NCI-H146 treated with DMSO at 0.1 percent for 48 hours (cell line): ENCODE measurements around the gene ZNF774.
"Not testable (repeated sequence)": the region's sequence is repeated elsewhere in the genome, so short reads cannot be mapped to it uniquely, and the experiment has no call there.

ENCODE experiments used
- DNase-seq: peaks from one replicate; lab custom pipeline; 2025; ENCODE audit not compliant: unreplicated experiment; lab: John Stamatoyannopoulos, UW

Gene ZNF774

GRCh38 chr15:90388462-90389380 lies 36.6 kb downstream of the ZNF774 start:
- peak; percentile 8 for DNase-seq

GRCh38 chr15:90389513-90389912 lies 37.4 kb downstream of the ZNF774 start:
- DNase-seq: no peak

DNA sequence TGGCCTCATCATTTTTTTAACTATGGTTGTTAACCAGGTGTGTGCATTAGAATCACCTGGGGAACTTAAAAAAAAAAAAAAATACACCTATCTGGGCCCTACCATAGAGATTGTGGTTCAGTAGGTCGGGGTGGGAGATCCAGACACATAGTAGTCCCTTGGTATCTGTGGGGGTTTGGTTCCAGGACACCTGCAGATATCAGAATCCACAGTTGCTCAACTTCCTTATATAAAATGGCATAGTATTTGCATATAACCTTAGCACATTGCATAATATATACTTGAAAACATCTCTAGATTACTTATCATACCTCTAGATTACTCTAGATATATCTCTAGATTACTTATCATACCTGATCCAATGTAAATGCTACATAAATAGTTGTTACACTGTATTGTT lies 41.0 kb downstream of the ZNF774 start:
- no peak for DNase-seq

DNA sequence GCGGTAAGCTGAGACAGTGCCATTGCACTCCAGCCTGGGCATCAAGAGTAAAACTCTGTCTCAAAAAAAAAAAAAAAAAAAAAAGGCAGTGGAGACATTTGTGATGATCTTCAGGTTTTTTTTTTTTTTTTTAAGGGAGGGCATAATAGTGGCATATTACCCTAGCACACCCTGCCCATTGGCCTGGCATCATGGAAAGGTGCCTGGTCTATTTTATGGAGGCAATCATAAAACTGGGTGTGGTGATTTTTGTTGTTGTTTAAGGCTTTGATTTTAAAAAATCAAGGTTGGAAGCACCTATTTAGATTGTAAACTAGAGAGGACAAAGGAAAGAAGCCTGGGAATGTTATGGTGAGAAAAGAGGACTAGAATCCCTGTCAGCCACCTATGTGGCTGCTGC lies 42.0 kb downstream of the ZNF774 start:
- DNase-seq: no peak

- no peak for DNase-seq
Measured at GRCh38 chr15:90394748-90395442, 42.8 kb downstream of the ZNF774 start.

DNA sequence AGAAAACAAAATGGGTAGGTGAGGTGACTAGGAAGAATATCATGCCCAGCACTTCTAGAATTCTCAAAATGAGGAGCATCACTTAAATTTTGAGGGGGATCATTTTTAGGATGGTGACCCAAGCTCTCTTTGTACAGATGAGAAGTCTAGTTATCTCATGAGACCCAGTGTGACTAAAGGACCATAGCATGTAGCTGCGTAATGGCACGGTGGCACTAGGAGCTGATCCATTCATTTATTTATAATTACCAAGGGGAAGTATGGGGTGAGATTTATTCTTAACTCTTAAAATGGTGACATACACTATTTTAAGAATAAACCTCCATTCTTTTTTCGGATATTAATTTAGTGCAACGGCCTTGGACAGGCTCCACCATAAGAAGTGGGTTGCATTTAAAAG lies 44.2 kb downstream of the ZNF774 start:
- no peak for DNase-seq

GRCh38 chr15:90400005-90400758 lies 48.1 kb downstream of the ZNF774 start:
- DNase-seq: no peak

GRCh38 chr15:90400759-90401314 lies 48.8 kb downstream of the ZNF774 start:
- DNase-seq: peak; percentile 54

DNA sequence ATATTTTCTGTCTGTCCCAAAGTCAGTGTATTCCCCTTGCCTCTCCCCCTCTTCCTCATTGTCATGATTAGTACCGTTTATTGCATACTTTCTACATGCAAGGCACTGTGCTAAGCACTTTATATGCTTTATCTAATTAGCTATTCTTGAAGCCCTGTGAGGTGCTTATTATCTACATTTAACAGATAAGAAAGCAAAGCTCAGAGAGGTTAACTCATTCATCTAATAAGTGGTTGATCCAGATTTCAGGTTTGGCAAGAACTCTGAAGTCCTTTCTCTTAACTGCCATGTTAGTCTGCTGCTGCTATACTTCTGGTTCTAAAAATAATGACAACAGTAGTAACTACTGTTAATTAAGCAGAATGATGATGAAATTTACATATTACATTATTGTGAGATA lies 49.4 kb downstream of the ZNF774 start:
- no peak for DNase-seq

- no peak for DNase-seq
Measured at GRCh38 chr15:90402223-90402622, 50.1 kb downstream of the ZNF774 start.

- DNase-seq: no peak
Measured at GRCh38 chr15:90402767-90403166, 50.7 kb downstream of the ZNF774 start.

GRCh38 chr15:90405055-90405607 lies 53.0 kb downstream of the ZNF774 start:
- no peak for DNase-seq

- DNase-seq: no peak
Measured at GRCh38 chr15:90407336-90407735, 55.3 kb downstream of the ZNF774 start.

DNA sequence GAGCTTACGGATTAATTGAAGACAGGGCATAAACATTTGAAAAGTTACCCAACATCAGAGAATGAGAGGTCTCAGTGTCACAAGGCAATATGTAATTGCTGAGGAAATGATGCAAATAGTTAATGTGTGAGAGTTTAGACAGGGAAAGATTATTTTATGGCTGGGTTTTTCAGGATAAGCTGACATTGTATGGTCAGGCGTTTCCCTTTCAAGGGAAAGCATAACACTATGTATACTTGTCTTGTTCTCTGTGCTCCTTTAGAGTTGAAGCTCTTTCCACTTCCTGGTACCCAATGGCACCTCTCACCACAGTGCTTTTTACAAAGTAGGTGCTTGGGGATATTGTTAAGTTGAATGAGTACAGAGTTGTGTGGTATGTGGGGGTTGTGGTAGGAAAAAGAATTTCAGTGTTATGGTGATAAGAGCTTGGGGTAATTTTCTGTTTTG lies 55.8 kb downstream of the ZNF774 start:
- DNase-seq: no peak

DNA sequence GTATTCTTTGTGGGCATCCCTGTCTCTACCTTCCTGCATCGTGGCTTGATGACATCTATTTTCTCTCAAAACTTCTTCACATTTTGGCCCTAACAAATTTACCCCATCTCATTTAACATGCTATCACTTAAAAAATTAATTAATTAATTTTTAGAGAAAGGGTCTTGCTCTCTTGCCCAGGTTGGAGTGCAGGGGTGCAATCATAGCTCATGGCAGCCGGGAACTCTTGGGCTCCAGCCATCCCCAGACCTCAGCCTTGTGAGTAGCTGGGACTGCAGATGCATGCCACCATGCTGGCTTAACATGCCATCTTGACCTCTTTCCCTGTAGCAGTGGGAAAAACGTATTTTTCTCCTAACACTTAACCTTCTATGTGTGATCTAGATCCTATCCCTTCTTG lies 56.6 kb downstream of the ZNF774 start:
- DNase-seq: no peak

DNA sequence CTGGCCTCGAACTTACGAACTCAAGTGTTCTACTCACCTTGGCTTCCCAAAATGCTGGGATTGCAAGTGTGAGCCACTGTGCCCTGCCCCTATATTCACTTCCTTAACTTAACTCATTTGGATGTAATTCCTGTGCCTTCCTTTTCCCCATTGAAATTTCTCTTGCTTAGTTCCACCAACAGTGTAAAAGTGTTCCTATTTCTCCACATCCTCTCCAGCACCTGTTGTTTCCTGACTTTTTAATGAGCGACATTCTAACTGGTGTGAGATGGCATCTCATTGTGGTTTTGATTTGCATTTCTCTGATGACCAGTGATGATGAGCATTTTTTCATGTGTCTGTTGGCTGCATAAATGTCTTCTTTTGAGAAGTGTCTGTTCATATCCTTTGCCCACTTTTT lies 57.5 kb downstream of the ZNF774 start:
- DNase-seq: not testable (repeated sequence)

DNA sequence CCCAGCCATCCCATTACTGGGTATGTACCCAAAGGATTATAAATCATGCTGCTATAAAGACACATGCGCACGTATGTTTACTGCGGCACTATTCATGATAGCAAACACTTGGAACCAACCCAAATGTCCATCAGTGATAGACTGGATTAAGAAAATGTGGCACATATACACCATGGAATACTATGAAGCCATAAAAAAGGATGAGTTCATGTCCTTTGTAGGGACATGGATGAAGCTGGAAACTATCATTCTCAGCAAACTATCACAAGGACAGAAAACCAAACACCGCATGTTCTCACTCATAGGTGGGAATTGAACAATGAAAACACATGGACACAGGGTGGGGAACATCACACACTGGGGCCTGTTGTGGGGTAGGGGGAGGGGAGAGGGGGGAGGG lies 58.2 kb downstream of the ZNF774 start:
- not testable (repeated sequence) for DNase-seq

- no peak for DNase-seq
Measured at GRCh38 chr15:90411176-90411575, 59.1 kb downstream of the ZNF774 start.
